ENCODE measurements around the gene AGBL4. TPM values are rescaled to one million over a fixed set of nuclear protein-coding genes. Genes with fewer than 3 reads are reported as not detected.

Gene AGBL4
- total RNA-seq, 4 donors from 2014 or later: 0.08 to 0.71 (median 0.60) TPM

DNA sequence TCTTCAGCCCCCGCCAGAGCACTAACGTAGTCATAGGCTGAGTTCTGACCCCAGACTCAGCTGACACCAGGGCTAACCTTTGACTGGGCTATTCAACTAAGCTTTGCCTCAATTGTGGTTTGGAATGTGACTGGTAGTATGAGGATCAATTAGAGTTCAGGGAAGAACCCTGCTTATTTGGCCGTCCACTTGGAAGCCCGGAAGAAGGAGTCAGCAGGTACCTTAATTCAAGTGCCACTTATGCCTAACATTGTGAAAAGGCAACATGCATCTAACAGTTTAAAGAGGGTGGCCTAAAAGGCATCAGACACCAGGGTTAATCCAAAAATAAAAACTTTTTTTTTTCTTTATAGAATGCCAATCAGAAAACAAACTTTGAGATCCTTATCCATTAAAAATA, 1339.4 kb downstream of the AGBL4 start:
- TF ChIP-seq POLR2A (IDR thresholded peaks at IDR 0.05): no peak
- TF ChIP-seq, protein P1, sequence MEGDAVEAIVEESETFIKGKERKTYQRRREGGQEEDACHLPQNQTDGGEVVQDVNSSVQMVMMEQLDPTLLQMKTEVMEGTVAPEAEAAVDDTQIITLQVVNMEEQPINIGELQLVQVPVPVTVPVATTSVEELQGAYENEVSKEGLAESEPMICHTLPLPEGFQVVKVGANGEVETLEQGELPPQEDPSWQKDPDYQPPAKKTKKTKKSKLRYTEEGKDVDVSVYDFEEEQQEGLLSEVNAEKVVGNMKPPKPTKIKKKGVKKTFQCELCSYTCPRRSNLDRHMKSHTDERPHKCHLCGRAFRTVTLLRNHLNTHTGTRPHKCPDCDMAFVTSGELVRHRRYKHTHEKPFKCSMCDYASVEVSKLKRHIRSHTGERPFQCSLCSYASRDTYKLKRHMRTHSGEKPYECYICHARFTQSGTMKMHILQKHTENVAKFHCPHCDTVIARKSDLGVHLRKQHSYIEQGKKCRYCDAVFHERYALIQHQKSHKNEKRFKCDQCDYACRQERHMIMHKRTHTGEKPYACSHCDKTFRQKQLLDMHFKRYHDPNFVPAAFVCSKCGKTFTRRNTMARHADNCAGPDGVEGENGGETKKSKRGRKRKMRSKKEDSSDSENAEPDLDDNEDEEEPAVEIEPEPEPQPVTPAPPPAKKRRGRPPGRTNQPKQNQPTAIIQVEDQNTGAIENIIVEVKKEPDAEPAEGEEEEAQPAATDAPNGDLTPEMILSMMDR (IDR thresholded peaks at IDR 0.05): no peak
- peak in 1 of 2 donors; percentile 12 for DNase-seq (ENCODE audit: low spot score in 2 of 2)
- no peak overlapping the region for H3K4me3 ChIP-seq (ENCODE audit: low read depth, poor library complexity, severe bottlenecking)
- intact Hi-C loops (cut with DNase I; ENCODE audit: low total_unique reads): no loop called here
- WGBS, 2 donors: 80 to 86% methylated on average over 4 of the region's 4 CpGs

DNA sequence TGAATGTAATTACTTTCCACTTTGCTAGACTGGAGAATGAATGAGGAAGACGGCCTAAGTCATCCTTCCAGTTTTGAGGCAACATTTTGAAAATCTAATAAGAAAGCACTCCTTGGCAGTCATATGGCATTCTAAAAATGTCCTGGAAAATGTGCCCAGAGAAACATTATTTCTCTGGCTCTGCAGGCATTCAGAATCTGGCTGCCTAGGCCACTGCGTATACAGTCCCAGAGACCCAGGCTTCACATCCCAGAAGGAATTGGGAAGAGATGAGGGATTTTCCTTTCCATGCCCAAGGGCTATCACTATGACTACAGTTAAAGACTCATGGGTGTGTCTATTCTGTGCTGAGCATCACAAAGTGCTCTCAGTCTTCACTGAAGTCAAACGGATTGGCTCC, 1339.9 kb downstream of the AGBL4 start:
- TF ChIP-seq, protein P1 (IDR thresholded peaks at IDR 0.05): no peak
- no peak for TF ChIP-seq POLR2A (IDR thresholded peaks at IDR 0.05)
- DNase-seq (ENCODE audit: low spot score in 2 of 2): no peak
- 41 to 59% methylated on average over 3 of the region's 3 CpGs for WGBS, 2 donors
- intact Hi-C loops (cut with DNase I; ENCODE audit: low total_unique reads): no loop called here
- no peak overlapping the region for H3K4me3 ChIP-seq (ENCODE audit: low read depth, poor library complexity, severe bottlenecking)

GRCh38 chr1:48681476-48682305, 1342.1 kb downstream of the AGBL4 start:
- WGBS, 2 donors: 44 to 72% methylated on average over 4 of the region's 4 CpGs
- no peak overlapping the region for H3K4me3 ChIP-seq (ENCODE audit: low read depth, poor library complexity, severe bottlenecking)
- DNase-seq (ENCODE audit: low spot score in 2 of 2): peak in 1 of 2 donors; percentile 64
- intact Hi-C loops (cut with DNase I; ENCODE audit: low total_unique reads): no loop called here
- TF ChIP-seq, protein P1 (IDR thresholded peaks at IDR 0.05): no peak
- no peak for TF ChIP-seq POLR2A (IDR thresholded peaks at IDR 0.05)

DNA sequence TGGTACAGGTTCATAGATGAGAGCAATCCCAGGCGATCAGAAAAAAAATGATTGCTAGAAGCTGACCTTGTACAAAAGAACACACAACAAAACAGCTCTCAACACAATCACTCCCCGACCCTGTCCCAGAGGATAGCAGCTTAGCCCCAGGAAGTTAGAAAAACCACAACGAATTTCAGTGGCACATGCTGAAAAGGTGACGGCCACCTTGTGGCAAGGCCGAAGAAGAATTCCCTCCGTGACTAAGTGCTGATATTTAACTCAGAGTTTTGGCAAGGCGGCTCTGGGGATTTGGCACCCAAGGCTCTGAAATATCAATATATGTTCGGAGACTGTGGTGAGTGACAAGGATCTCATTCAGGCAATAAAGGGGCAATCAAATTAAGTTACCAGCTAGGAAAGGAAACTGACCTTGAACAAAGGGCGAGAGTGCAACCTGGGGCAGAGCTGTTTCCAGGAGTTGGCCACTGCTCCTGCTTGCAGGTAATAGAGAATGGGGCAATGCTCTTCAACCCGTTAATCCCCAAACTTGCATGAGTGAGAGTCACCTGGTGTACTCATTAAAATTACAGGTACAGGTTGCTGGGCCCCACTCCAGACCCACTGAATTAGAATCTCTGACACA, 1343.2 kb downstream of the AGBL4 start:
- WGBS, 2 donors: 73 to 75% methylated on average over 10 of the region's 10 CpGs

DNA sequence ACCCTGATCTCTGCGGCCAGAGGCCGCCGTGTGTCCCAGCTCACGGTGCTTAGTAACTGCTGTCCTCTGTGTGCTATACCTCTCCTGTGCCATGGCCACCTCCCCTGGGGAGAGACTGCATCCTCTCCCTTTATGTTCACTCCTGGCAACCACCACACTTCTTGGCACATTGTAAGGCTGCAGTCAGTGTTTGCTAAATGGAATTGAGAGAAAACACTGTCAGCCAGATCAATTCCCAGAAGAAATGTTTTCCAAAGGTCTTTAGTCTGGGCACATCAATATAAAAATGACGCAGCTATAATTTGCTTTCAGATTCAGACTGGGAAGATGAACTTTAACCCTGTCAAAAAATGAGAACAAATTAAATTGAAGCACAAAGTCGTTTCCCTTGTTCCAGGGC, 1343.9 kb downstream of the AGBL4 start:
- WGBS, 2 donors: 82 to 85% methylated on average over 6 of the region's 6 CpGs
- H3K4me3 ChIP-seq (ENCODE audit: low read depth, poor library complexity, severe bottlenecking): no peak overlapping the region
- TF ChIP-seq, protein P1 (IDR thresholded peaks at IDR 0.05): no peak
- TF ChIP-seq POLR2A (IDR thresholded peaks at IDR 0.05): no peak
- intact Hi-C loops (cut with DNase I; ENCODE audit: low total_unique reads): no loop called here
- no peak for DNase-seq (ENCODE audit: low spot score in 2 of 2)

More for the DNA sequence above, 1343.2 kb downstream of the AGBL4 start:
- H3K4me3 ChIP-seq (ENCODE audit: low read depth, poor library complexity, severe bottlenecking): no peak overlapping the region
- peak in 1 of 2 donors; percentile 34 for DNase-seq (ENCODE audit: low spot score in 2 of 2)
- intact Hi-C loops (cut with DNase I; ENCODE audit: low total_unique reads): no loop called here
- no peak for TF ChIP-seq POLR2A (IDR thresholded peaks at IDR 0.05)
- TF ChIP-seq, protein P1 (IDR thresholded peaks at IDR 0.05): no peak

All from lower leg skin (tissue), 4 donors.